Measurements from ENCODE around the gene ACTA2.

- TF ChIP-seq CTCF (conservative IDR thresholded peaks at IDR 0.05 in 1 of 2, IDR thresholded peaks at IDR 0.05 in 1 of 2; ENCODE audit: low read depth in 1 of 2, low read length in 2 of 2) (no peak), EZH2 (IDR thresholded peaks at IDR 0.05; ENCODE audit: low read length, missing control alignments) (no peak)
Observed at GRCh38 chr10:88963318-88963717, 10.7 kb upstream of the ACTA2 start.

Data from fibroblast of lung (primary cell).